B cell (primary cell): ENCODE results near the gene MED12L. TPM values are rescaled to one million over a fixed set of nuclear protein-coding genes. Genes with fewer than 3 reads are reported as not detected.

Source experiments
- ATAC-seq: fragments of 200-7000 bp; cut with Tn5 transposase; one replicate; pipeline ENCODE4 v1.10.0; 2021; ENCODE audit warnings: low read depth, mild to moderate bottlenecking, moderate number of reproducible peaks, moderate library complexity
- CTCF ChIA-PET: fragments of 350-600 bp; sonication (Branson Sonifier 250); formaldehyde crosslinking; loops from one replicate; lab custom pipeline; 2021; ENCODE audit warnings: antibody characterized with exemption, inconsistent platforms; lab: Charles Lee
- POLR2A ChIA-PET: fragments of 350-600 bp; sonication (Branson Sonifier 250); formaldehyde crosslinking; loops from one replicate; lab custom pipeline; 2021; ENCODE audit warnings: antibody characterized with exemption; lab: Charles Lee
- DNase-seq: peaks from one replicate; pipeline ENCODE4 v3.0.0; 2013
- H2AFZ ChIP-seq: 2 replicates; pipeline ENCODE4 v1.6.1; 2012; ENCODE audit warnings: mild to moderate bottlenecking, low read depth, low read length; ENCODE audit not compliant: insufficient read depth, poor library complexity, severe bottlenecking
- H3K27ac ChIP-seq, 2 donors: 1 replicate in 1 of 2; 2 replicates in 1 of 2; pipeline ENCODE4 v1.5.1; 2012 to 2013; ENCODE audit warnings: low read length in 2 of 2, mild to moderate bottlenecking in 2 of 2, moderate library complexity in 1 of 2
- H3K27me3 ChIP-seq, 4 experiments: fragments of 200-600 bp in 1 of 4; sonication (generic) in 1 of 4; replicated peaks in 1 of 4; 1 replicate in 2 of 4; 2 replicates in 2 of 4; pipeline versions ENCODE4 v1.6.1 to v1.7.0; 2013 to 2016; ENCODE audit warnings: low read length in 3 of 4, mild to moderate bottlenecking in 2 of 4, mixed read lengths in 1 of 4, moderate library complexity in 1 of 4; ENCODE audit not compliant: insufficient read depth in 4 of 4, control insufficient read depth in 3 of 4; ENCODE audit errors: control extremely low read depth in 1 of 4
- H3K36me3 ChIP-seq, 2 experiments: replicated peaks in 1 of 2; 1 replicate in 1 of 2; 2 replicates in 1 of 2; pipeline versions ENCODE4 v1.6.1 to v1.7.1; 2013; ENCODE audit warnings: low read length in 1 of 2; ENCODE audit not compliant: insufficient read depth in 2 of 2, control insufficient read depth in 1 of 2; ENCODE audit errors: control extremely low read depth in 1 of 2, extremely low read depth in 1 of 2
- H3K4me1 ChIP-seq, 2 donors: fragments of 200-600 bp in 1 of 2; sonication (generic) in 1 of 2; 1 replicate in 1 of 2; 2 replicates in 1 of 2; pipeline versions ENCODE4 v1.5.1 to v1.6.1; 2013 to 2017; ENCODE audit warnings: low read length in 2 of 2; ENCODE audit not compliant: control insufficient read depth in 2 of 2, insufficient read depth in 2 of 2
- H3K4me2 ChIP-seq: replicated peaks from 2 replicates; pipeline ENCODE3; 2012; ENCODE audit warnings: mild to moderate bottlenecking, low read depth, low read length; ENCODE audit not compliant: poor library complexity, severe bottlenecking
- H3K4me3 ChIP-seq, 5 experiments: fragments of 200-600 bp in 1 of 5; sonication (generic) in 1 of 5; 1 replicate in 3 of 5; 2 replicates in 2 of 5; pipeline versions ENCODE4 v1.5.1 to v1.7.0; 2011 to 2016; ENCODE audit warnings: low read length in 4 of 5, mild to moderate bottlenecking in 4 of 5, low read depth in 2 of 5, control low read depth in 1 of 5, moderate library complexity in 1 of 5; ENCODE audit not compliant: insufficient read depth in 1 of 5; ENCODE audit errors: control extremely low read depth in 1 of 5, extremely low read depth in 1 of 5
- H3K79me2 ChIP-seq: fragments of 200-600 bp; sonication (generic); one replicate; pipeline ENCODE4 v1.6.0; 2016; ENCODE audit warnings: low read length; ENCODE audit not compliant: control insufficient read depth, insufficient read depth
- H3K9ac ChIP-seq: fragments of 200-600 bp; sonication (generic); 2 replicates; pipeline ENCODE4 v1.6.1; 2017; ENCODE audit warnings: mild to moderate bottlenecking, low read length, moderate library complexity
- H3K9me3 ChIP-seq, 3 donors: one replicate each; pipeline versions ENCODE4 v1.6.1 to v1.7.1; 2013; ENCODE audit warnings: low read length in 2 of 3; ENCODE audit not compliant: control insufficient read depth in 2 of 3, insufficient read depth in 1 of 3; ENCODE audit errors: control extremely low read depth in 1 of 3
- H4K20me1 ChIP-seq: 2 replicates; pipeline ENCODE4 v1.6.0; 2012; ENCODE audit warnings: mild to moderate bottlenecking, low read length; ENCODE audit not compliant: insufficient read depth, control insufficient read depth, poor library complexity, severe bottlenecking
- H3K27ac Mint-ChIP-seq: one replicate; pipeline ENCODE4 v1.8.0; 2021; ENCODE audit warnings: mixed read lengths
- H3K27me3 Mint-ChIP-seq: one replicate; pipeline ENCODE4 v1.8.0; 2021; ENCODE audit warnings: mixed read lengths
- H3K4me1 Mint-ChIP-seq: one replicate; pipeline ENCODE4 v1.8.0; 2021; ENCODE audit warnings: mixed read lengths
- H3K4me3 Mint-ChIP-seq: one replicate; pipeline ENCODE4 v1.8.0; 2021; ENCODE audit warnings: mixed read lengths
- H3K9me3 Mint-ChIP-seq: one replicate; pipeline ENCODE4 v1.8.0; 2022; ENCODE audit warnings: mixed read lengths; ENCODE audit not compliant: insufficient read depth
- CTCF ChIP-seq: fragments of 200-600 bp; IDR thresholded peaks from one replicate; pipeline ENCODE4 v1.8.0; 2022; ENCODE audit warnings: antibody characterized with exemption, mild to moderate bottlenecking
- EZH2 ChIP-seq: IDR thresholded peaks from 2 replicates; pipeline ENCODE4 v1.6.1; 2012; ENCODE audit warnings: borderline replicate concordance, low read depth, mild to moderate bottlenecking, moderate library complexity, low read length; ENCODE audit not compliant: insufficient read depth, poor library complexity, severe bottlenecking
- WGBS: methylation state at CpG from one replicate; pipeline ENCODE4 v1.1.5; 2013; ENCODE audit warnings: missing lambda C conversion rate; ENCODE audit not compliant: insufficient coverage; 5-methylcytosine and 5-hydroxymethylcytosine counted together
- intact Hi-C: fragments of 100-400 bp; cut with micrococcal nuclease; formaldehyde crosslinking; loops from one replicate; pipeline ENCODE4 v1.10.0; 2022
- polyA plus RNA-seq: library from polyadenylated mRNA; depleted of rRNA; stranded (reverse); fragments of >200 nt; gene quantifications from 2 replicates; pipeline ENCODE4 v1.2.3, GENCODE V29; 2012
- total RNA-seq, 2 donors: library from RNA; stranded (reverse); fragments of 120-200 nt in 1 of 2; gene quantifications; 1 replicate in 1 of 2; 2 replicates in 1 of 2; pipeline versions ENCODE4 v1.2.3 to v1.2.4, GENCODE V29; 2013 to 2022

MED12L gene
- total and polyA plus RNA-seq, 2 donors (not counting 1 experiment from before 2014, with no cell fraction given) = 0.07 to 0.30 TPM

GRCh38 chr3:151382671-151383070, 297.2 kb downstream of the MED12L start:
- DNase-seq (peak; percentile 59), ATAC-seq (peak; percentile 52)
- peaks cover 40 to 48% of the 10 kb centered on the region in 2 donors for H3K4me1 ChIP-seq
- TF ChIP-seq EZH2 = no peak
- no peak for TF ChIP-seq CTCF
- H3K27ac Mint-ChIP-seq = peak overlapping the region; percentile 81
- H3K27ac ChIP-seq = peak overlapping the region; percentile 59 to 87
- H3K9me3 Mint-ChIP-seq = no peaks in the 10 kb centered on the region
- H2AFZ ChIP-seq = peak overlapping the region; percentile 11
- no peaks in the 10 kb centered on the region for H3K79me2 ChIP-seq
- H3K4me1 Mint-ChIP-seq = peaks cover 62% of the 10 kb centered on the region
- peak overlapping the region; percentile 52 for H3K4me3 Mint-ChIP-seq
- ChIA-PET CTCF (interaction anchor here (1.1 to 1.9 kb wide), 6 partner anchors 9 to 105 kb away, joined by 3 to 5 read pairs (median 4); partner anchors contain the start of gene P2RY14), POLR2A (no interaction called here)
- no peaks in the 10 kb centered on the region for H3K27me3 ChIP-seq
- H3K4me3 ChIP-seq = peak overlapping the region in 1 of 5 experiments; percentile 1
- H3K9me3 ChIP-seq = no peaks in the 10 kb centered on the region
- no peaks in the 10 kb centered on the region for H4K20me1 ChIP-seq
- H3K9ac ChIP-seq = peak overlapping the region; percentile 4
- intact Hi-C loops = loop anchor here (2.0 to 10.0 kb wide), 7 partner anchors 54 to 1408 kb away; partner anchors contain the start of genes P2RY13, P2RY14, PFN2 and SIAH2
- H3K36me3 ChIP-seq = no peaks in the 10 kb centered on the region
- no peaks in the 10 kb centered on the region for H3K27me3 Mint-ChIP-seq
- peak overlapping the region; percentile 68 for H3K4me2 ChIP-seq
- WGBS = 24% methylated on average over 4 of the region's 5 CpGs

- intact Hi-C loops = loop anchor here (2.0 to 10.0 kb wide), 7 partner anchors 54 to 1408 kb away; partner anchors contain the start of genes P2RY13, P2RY14, PFN2 and SIAH2
- WGBS = 60% methylated on average over 1 of the region's 2 CpGs
- H3K36me3 ChIP-seq = no peaks in the 10 kb centered on the region
- peak overlapping the region; percentile 81 for H3K27ac Mint-ChIP-seq
- no peaks in the 10 kb centered on the region for H4K20me1 ChIP-seq
- H3K27ac ChIP-seq = peak overlapping the region; percentile 59 to 87
- H3K9me3 ChIP-seq = no peaks in the 10 kb centered on the region
- H3K4me1 Mint-ChIP-seq = peaks cover 62% of the 10 kb centered on the region
- H3K9ac ChIP-seq = peak overlapping the region; percentile 4
- H3K79me2 ChIP-seq = no peaks in the 10 kb centered on the region
- H3K4me1 ChIP-seq = peaks cover 45 to 53% of the 10 kb centered on the region in 2 donors
- H3K4me3 ChIP-seq = peak overlapping the region in 1 of 5 experiments; percentile 1
- no peaks in the 10 kb centered on the region for H3K9me3 Mint-ChIP-seq
- POLR2A ChIA-PET = no interaction called here
- peak overlapping the region; percentile 68 for H3K4me2 ChIP-seq
- DNase-seq = no peak
- CTCF ChIA-PET = interaction anchor here (1.1 to 1.9 kb wide), 4 partner anchors 43 to 105 kb away, joined by 3 to 5 read pairs (median 4); partner anchors contain the start of gene P2RY14
- ATAC-seq = no peak
- no peaks in the 10 kb centered on the region for H3K27me3 ChIP-seq
- peak overlapping the region; percentile 52 for H3K4me3 Mint-ChIP-seq
- H3K27me3 Mint-ChIP-seq = no peaks in the 10 kb centered on the region
- H2AFZ ChIP-seq = peak overlapping the region; percentile 11
- no peak for TF ChIP-seq EZH2
- TF ChIP-seq CTCF = no peak
Measured at GRCh38 chr3:151383111-151383510, 297.6 kb downstream of the MED12L start.
